ENCODE data around the gene ASAP3.
A peak's percentile ranks its signal among the peaks of the same experiment; 100 is the strongest.

Gene ASAP3

GRCh38 chr1:23483321-23484252 lies at the start of gene ASAP3:
ASAP3 (minus strand) TSS chr1:23484179; CDS start chr1:23484133, 46 bp downstream.
- peak; percentile 50 for DNase-seq

DNA sequence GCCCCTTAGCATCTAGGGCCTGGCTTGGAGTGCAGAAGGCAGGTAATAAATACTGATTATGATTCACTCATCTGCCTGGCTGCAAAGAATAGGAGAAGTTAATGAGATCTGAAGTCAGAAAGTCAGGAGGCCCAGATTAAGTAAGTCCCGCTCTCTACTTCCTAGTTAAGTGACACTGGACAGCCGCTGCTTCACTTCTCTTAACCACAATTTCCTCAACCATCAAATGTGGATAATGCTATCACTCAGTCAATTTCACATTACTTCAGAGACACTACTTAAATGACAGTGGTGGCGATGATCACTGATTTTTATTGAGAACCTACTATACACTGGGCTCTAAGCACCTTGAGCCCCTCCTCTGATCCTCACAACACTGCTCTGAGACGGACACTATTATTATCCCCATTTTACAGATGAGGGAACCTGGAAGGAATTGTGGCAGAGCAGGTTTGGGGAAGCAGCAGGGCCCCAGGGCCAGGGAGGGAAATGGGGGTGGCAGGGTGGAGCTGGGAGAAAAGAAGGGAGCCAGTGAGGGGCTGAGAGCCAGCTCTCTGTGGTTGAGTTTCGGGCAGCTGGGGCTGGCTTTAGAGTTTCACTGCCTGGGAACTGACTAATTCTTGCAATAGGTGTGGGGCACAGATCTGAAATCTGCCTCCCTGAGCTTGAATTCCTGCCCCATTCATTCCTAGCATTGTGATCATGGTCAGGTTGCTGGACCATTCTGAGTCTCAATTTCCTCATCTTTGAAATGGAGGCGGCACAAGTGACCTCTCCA lies 49.5 kb upstream of the ASAP3 start:
- DNase-seq = no peak

DNA sequence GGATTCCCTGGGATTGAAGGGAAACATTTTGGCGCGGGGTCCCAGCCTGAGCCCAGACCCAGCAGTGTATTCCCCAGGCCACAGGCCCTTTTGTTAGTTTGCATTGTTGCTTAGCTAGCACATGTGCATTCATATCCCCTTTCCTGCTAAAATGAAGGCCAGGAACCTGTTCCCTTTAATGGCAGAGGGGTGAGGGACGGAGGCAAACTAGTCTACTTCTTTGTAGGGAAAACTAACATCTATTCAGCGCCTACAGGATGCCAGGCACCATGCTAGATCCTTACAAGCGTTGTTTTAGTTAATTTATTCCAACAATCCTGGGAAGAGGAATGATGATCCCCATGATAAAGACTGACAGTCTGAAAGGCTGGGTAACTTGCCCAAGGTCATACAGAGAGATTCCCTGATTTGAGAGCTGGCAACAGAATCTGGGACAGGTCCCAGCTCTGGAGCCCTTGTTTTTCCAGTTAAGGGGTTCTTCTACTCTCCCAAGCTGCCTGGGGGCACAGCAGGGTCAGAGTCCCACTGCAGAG lies 47.6 kb upstream of the ASAP3 start:
- DNase-seq = no peak

- peak; percentile 87 for DNase-seq
Measured at GRCh38 chr1:23530747-23531561, 47.0 kb upstream of the ASAP3 start, which contains the start of gene E2F2. E2F2 (minus strand) TSS chr1:23531233; CDS start chr1:23530793, 440 bp downstream.

GRCh38 chr1:23530087-23530746 lies 46.2 kb upstream of the ASAP3 start:
- DNase-seq = no peak

- DNase-seq = no peak
Measured at GRCh38 chr1:23529146-23530086, 45.4 kb upstream of the ASAP3 start.

- DNase-seq = peak; percentile 61
Measured at GRCh38 chr1:23528250-23528978, 44.4 kb upstream of the ASAP3 start.

GRCh38 chr1:23527900-23528249 lies 43.9 kb upstream of the ASAP3 start:
- DNase-seq = no peak

- no peak for DNase-seq
Measured at GRCh38 chr1:23527366-23527765, 43.4 kb upstream of the ASAP3 start.

DNA sequence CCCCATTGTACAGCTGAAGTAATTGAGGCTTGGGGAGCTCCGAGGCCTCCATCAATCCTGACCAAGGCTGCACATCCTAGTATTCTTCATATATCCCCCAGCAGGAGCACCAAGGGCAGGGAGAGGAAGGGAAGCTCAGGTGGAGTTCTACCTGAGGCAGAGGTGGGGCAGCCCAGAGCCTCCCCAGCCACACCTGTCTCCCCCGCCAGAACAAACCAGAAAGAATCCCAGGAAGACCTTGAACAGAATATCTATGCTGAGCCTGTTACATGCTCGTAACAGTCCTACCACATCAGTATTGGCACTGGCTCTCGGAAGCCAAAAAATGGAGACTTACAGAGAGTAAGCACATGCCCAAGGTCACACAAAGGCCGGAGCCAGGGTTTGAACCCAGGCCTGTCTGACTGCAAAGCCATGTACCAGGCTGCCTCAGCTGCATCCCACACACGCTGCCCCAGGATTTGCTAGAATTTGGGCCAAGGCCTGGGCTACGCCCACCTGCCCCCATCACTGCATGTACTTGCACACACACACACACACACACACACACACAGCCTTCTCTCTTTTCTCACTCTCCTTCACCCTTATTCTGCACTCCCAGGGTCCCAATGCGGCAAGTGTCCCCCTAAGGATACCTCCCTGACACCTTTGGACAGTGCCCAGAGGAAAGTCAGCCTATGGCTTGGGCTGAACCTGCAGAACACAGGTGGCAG lies 42.5 kb upstream of the ASAP3 start:
- no peak for DNase-seq

GRCh38 chr1:23525558-23526250 lies 41.7 kb upstream of the ASAP3 start:
- DNase-seq = no peak

GRCh38 chr1:23524716-23525401 lies 40.9 kb upstream of the ASAP3 start:
- DNase-seq = no peak

- no peak for DNase-seq
Measured at GRCh38 chr1:23524163-23524562, 40.2 kb upstream of the ASAP3 start.

DNA sequence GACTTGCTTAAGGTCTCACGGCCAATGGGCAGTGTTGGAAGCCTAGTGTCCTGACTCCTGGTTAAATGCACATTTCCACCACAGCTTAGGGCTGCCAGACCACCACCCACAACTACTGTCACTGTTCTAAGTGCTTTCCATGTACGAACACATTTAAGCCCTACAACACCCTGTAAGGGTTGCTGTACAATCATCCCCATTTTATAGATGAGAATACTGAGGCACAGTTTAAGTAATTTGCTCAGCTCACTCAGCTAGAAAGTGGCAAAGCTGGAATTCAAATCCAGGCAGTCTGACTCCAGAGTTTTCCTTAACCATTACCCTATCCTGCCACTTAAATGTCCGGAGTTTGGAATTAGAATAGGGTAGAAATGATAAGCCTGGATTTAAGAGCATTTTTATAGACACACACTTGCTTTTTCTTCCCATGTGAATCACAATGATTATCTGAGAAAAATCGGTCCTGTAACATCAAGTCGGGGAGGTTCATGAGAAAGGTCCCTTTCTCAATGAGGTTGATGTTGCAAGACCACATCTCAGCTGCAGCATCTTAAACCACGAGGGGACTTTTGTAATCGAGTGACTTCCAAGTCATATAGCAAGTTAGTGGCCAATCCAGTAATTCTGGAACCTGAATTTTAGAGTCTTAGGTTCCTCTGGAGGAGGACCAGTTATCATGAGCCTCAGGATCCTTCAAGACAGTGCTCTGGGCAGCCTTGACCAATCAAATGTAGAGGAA lies 38.4 kb upstream of the ASAP3 start:
- DNase-seq = no peak

GRCh38 chr1:23521588-23521987 lies 37.6 kb upstream of the ASAP3 start:
- no peak for DNase-seq

DNA sequence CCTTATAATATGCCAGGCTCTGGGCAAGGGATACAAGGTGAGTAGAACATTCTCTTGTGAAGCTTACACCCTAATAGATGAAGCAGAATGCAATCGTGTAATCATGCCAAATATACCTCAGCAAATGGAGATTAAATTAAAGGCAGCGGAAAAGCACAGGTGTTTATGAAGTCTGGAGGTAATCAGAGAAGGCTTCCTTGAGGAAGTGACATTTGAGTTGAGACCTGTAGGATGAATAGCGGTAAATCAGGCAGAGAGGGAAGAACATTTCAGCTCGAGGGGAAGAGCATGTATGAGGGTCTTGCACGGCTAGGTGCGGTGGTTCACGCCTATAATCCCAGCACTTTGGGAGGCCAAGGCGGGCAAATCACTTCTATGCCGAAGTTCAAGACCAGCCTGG lies 33.6 kb upstream of the ASAP3 start:
- no peak for DNase-seq

DNA sequence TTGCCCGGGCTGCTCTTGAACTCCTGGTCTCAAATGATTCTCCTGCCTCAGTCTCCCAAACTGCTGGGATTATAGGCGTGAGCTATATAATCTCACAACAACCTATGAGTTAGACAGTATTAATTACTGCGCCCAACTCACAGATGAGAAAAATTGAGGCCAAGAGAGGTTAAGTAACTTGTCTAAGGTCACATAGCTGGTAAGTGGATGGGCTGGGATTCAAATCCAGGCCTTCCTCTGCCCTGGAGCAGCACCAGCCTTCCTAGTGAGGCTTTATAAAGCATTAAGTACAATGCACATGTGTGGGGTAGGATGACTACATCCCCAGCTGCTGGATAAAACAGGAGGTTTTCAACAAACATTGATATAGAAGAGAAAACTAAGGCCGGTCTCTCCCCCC lies 31.9 kb upstream of the ASAP3 start:
- no peak for DNase-seq

All from fibroblast of skin of right quadriceps (primary cell).